Measurements from ENCODE around the gene TMEM266. TPM values are rescaled to one million over a fixed set of nuclear protein-coding genes. Genes with fewer than 3 reads are reported as not detected.

TMEM266 gene
- total RNA-seq, 1 donor from 2014 or later = 0.21 TPM

- DNase-seq (ENCODE audit: low read depth) = no peak
- H3K27me3 ChIP-seq (ENCODE audit: control insufficient read depth, insufficient read depth, low read length) = peaks cover 16% of the 10 kb centered on the region
- H3K36me3 ChIP-seq (ENCODE audit: control insufficient read depth, insufficient read depth, low read length) = no peaks in the 10 kb centered on the region
- no peak overlapping the region for H3K4me3 ChIP-seq (ENCODE audit: low read depth, low read length)
- peak; percentile 97 for TF ChIP-seq CTCF (IDR thresholded peaks at IDR 0.05; ENCODE audit: insufficient read depth, low read length, poor library complexity, severe bottlenecking)
These were observed 131.2 kb downstream of the TMEM266 start for GRCh38 chr15:76190751-76191538.

GRCh38 chr15:76191539-76192244 is 131.9 kb downstream of the TMEM266 start:
- Histone ChIP-seq H3K36me3 (ENCODE audit: control insufficient read depth, insufficient read depth, low read length) (no peaks in the 10 kb centered on the region), H3K4me3 (ENCODE audit: low read depth, low read length) (no peak overlapping the region), H3K27me3 (ENCODE audit: control insufficient read depth, insufficient read depth, low read length) (peaks cover 16% of the 10 kb centered on the region)
- no peak for DNase-seq (ENCODE audit: low read depth)
- TF ChIP-seq CTCF (IDR thresholded peaks at IDR 0.05; ENCODE audit: insufficient read depth, low read length, poor library complexity, severe bottlenecking) = no peak

GRCh38 chr15:76192715-76193114 is 132.9 kb downstream of the TMEM266 start:
- no peak for DNase-seq (ENCODE audit: low read depth)
- Histone ChIP-seq H3K36me3 (ENCODE audit: control insufficient read depth, insufficient read depth, low read length) (no peaks in the 10 kb centered on the region), H3K27me3 (ENCODE audit: control insufficient read depth, insufficient read depth, low read length) (peaks cover 16% of the 10 kb centered on the region), H3K4me3 (ENCODE audit: low read depth, low read length) (no peak overlapping the region)
- no peak for TF ChIP-seq CTCF (IDR thresholded peaks at IDR 0.05; ENCODE audit: insufficient read depth, low read length, poor library complexity, severe bottlenecking)

GRCh38 chr15:76193934-76194333 is 134.1 kb downstream of the TMEM266 start:
- TF ChIP-seq CTCF (IDR thresholded peaks at IDR 0.05; ENCODE audit: insufficient read depth, low read length, poor library complexity, severe bottlenecking) = no peak
- no peak for DNase-seq (ENCODE audit: low read depth)
- Histone ChIP-seq H3K4me3 (ENCODE audit: low read depth, low read length) (no peak overlapping the region), H3K36me3 (ENCODE audit: control insufficient read depth, insufficient read depth, low read length) (no peaks in the 10 kb centered on the region), H3K27me3 (ENCODE audit: control insufficient read depth, insufficient read depth, low read length) (peaks cover 16% of the 10 kb centered on the region)

GRCh38 chr15:76195506-76196268 is 135.9 kb downstream of the TMEM266 start:
- Histone ChIP-seq H3K27me3 (ENCODE audit: control insufficient read depth, insufficient read depth, low read length) (peaks cover 9% of the 10 kb centered on the region), H3K4me3 (ENCODE audit: low read depth, low read length) (no peak overlapping the region), H3K36me3 (ENCODE audit: control insufficient read depth, insufficient read depth, low read length) (no peaks in the 10 kb centered on the region)
- DNase-seq (ENCODE audit: low read depth) = no peak
- no peak for TF ChIP-seq CTCF (IDR thresholded peaks at IDR 0.05; ENCODE audit: insufficient read depth, low read length, poor library complexity, severe bottlenecking)
